Stimulated activated CD4-positive, alpha-beta T cell treated with anti-CD3 and anti-CD28 coated beads, Interleukin-15, amount 100 ng/mL, for 48 hours (primary cell): ENCODE measurements around the gene TAF15.

Experiments used
- DNase-seq, 2 donors: peaks; one replicate each; pipeline ENCODE4 v3.0.0-alpha.2; 2020; ENCODE audit warnings: low read depth in 2 of 2

TAF15 gene

GRCh38 chr17:35786941-35787432 lies 22.3 kb upstream of the TAF15 start:
- no peak for DNase-seq

DNA sequence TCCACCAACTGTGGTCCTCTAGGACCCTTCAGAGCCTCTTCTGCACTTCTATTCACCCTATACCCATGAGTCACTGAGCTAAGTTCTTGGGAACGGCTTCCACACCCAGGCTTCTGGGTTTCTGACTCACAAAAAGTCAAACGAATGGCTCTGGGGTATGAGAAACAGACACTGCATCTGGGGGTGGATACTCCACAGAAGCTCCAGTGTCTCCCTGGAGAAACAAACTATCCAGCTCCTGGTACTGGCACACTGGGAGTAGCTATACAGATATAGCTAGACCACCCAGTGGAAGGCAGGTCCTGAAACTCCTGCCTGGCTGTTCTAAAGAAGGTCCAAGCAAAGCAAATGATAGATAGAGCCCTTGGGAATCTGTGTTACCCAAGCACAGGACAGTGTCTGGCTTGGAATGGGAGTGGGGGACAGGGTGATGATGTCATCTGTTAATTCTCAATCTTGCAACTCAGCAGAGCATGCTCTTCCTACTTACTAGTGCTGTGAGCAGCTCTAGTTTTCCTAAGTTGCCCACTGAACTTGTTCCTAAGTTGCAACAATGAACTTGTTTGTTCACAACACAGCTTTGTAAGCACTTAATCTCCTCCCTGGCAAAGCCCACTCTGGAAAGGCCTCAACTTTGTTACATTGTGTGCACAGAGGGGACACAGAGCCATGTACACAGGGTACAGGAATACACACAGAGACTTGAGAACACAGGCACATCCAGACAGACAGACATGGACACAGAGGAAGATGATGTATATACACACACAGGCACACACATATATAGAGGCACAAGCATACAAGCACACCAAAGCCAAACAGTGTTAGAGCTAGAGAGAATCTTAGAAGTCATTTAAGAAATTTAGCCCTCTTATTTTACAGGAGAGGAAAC lies 20.6 kb upstream of the TAF15 start:
- DNase-seq: no peak

DNA sequence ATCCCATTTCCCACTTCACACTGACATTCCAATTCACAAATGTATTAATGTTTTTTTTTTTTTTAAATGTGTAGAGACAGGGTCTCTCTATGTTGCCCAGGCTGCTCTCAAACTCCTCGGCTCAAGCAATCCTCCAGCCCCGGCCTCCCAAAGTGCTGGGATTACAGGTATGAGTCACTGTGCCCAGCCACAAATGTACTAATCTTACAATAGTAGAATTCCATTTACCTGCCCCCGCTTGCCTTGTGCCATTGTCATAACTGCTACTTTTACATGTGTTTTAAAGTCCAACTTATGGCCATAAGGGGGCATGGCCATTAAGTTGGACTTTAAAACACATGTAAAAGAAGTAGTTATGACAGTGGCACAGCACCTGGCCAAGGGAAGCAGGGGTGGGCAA lies 18.4 kb upstream of the TAF15 start:
- DNase-seq: no peak

- no peak for DNase-seq
These were observed 17.5 kb upstream of the TAF15 start for GRCh38 chr17:35791681-35792350.

DNA sequence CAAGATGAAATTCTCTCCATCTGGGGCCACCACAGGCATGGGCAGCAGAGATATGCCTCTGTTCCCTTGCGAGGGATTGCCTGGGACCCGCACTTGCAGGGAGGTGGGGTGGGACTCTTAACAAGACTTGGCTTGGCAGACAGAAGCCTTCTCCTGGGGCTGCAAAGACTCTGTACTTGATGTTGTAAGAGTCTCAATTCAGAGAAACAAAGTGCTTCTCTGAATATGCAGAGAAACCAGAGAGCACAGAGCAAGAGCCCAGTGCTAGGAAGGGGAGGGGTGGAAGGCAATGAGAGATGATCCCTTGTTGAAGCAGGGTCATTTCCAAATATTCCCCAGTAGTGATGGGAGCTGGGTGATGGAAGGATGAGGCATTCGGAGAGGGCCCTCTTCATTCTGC lies 16.0 kb upstream of the TAF15 start:
- no peak for DNase-seq

GRCh38 chr17:35795007-35795870 lies 14.0 kb upstream of the TAF15 start, which contains the start of gene MMP28:
Gene MMP28, minus strand, starts transcription at chr17:35795641. Its CDS starts 264 bp downstream, at chr17:35795377.
- DNase-seq: peak in 1 of 2 donors; percentile 30

GRCh38 chr17:35795871-35796265 lies 13.4 kb upstream of the TAF15 start:
- DNase-seq: no peak

- no peak for DNase-seq
These were observed 12.3 kb upstream of the TAF15 start for GRCh38 chr17:35796942-35797341.

- DNase-seq: no peak
These were observed 11.9 kb upstream of the TAF15 start for GRCh38 chr17:35797370-35797769.

- DNase-seq: no peak
These were observed 11.4 kb upstream of the TAF15 start for GRCh38 chr17:35797918-35798317.

GRCh38 chr17:35799942-35800341 lies 9.3 kb upstream of the TAF15 start:
- no peak for DNase-seq

DNA sequence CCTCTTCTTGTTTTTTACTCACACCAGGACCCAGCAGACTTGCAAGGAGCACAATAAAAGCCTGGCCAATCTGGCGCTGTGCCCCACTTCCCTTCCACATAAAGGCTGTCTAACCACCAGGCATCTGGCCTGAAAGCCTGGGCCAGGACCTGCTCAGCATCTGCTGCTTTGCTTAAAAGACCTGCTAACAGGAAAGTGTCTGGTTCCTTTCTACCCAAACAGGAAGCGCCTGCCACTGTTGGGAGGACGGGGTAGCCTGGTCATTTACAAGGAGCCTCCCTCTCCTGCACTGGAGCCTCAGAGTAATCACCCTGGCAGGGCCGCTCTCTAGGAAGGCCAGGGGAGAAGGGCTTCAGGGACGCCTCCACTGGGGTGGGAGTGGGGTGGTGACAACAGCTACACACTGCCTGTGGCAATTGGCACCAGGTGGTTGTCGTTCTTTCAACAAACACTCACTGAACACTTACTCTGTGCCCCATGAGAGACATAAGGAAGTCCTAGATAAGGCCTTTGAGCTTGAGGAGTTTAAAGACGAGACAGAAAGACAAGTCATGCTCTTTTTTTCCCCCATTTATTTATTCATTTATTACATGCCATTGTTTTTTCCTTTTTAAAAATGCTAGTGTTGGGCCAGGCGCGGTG lies 7.6 kb upstream of the TAF15 start:
- no peak for DNase-seq

DNA sequence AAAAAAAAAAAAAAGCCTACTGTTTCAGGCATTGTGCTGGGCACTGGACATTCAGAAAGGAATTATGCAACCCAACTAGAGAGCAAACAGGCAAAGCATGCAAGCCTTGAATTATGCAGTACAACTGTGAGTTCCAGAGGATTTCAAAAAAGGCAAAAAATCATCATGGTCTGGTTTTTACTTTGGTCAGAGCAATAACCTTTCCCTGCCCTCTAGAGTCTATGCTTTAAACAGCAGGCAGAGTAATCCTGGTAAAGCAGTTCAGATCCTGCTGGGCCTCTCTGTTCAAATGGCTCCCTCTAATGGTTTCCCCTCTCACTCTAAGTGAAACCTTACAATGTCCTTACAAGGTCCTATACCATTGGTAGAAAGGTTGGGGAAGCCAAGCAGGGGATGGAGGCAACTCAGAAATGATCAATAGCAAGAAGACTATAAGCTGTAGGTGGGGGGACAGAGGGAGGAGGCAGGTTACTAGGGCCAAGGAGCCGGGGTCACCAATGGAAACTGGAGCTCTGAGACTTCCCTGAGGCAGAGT lies 4.6 kb upstream of the TAF15 start:
- DNase-seq: peak in 1 of 2 donors; percentile 34

DNA sequence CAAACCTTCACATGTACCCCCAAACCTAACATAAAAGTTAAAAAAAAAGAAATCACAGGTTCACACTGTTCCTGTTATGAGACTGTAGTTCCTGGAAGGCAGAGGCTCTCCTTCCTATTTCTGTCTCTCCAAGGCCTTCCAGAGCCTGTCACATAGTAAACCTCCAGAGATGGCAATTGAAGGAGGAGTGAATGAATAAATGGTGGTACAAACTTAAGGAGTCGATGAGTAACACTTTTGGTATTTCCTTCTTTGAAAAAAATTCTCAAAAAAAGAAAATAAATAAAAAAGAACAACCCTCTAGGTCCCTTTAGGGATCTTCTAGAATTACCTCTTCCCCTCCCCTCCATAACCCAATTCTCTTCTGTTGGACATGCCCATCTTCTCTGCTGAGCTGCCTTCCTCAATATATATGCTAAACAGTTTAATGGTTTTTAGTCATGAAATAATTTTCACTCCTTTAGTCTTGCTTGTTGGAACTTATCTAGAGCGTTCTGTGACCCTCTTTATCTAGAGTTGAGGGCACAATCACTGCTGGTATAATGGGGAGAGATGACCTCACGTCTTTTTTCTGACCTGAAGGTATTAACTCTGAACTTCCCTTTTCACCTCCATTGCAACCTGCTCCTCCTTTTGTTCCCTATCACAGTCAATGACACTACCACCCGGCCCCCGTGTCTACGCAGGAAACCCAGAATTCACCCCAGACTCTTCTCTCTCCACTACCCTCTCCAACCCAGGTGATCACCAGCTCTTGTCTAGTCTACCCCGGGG lies 1.7 kb upstream of the TAF15 start:
- DNase-seq: no peak

DNA sequence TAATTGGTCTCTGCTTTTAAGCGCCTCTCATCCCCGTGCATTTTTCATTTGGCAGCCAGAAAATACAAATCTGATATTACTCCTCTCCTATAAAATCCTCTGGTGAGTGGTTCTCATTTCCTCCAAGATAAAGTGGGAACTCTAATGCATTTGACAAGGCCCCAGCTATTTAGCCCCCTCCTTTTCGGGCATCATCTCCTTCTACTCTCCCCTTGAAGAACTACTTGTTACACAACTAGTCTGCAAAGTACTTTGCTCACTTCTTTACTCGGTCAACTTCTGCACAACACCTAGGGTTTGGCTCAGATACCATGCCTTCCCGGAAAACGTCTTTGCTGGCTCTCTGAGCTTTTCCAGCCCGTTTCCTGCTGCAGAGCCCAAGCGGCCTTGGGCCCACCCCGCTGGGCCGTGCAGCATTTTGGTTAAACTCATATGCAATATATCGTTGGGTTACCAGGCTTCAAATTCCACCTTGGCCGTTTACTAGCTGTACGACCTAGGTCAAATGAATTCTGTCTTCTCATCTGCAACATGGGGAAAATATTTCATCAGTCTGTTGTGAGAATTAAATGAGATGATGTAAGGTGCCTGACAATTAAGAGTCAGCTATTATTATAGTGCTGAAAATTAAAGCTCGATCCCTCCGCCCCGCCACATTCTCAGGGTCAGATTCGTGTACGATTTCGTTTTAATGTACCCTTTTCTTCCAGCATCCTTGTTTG lies 883 bp upstream of the TAF15 start:
- no peak for DNase-seq

- no peak for DNase-seq
These were observed 674 bp downstream of the TAF15 start for GRCh38 chr17:35809855-35810461.

GRCh38 chr17:35811759-35812158 lies 2.5 kb downstream of the TAF15 start:
- no peak for DNase-seq

GRCh38 chr17:35812456-35812855 lies 3.2 kb downstream of the TAF15 start:
- DNase-seq: no peak

DNA sequence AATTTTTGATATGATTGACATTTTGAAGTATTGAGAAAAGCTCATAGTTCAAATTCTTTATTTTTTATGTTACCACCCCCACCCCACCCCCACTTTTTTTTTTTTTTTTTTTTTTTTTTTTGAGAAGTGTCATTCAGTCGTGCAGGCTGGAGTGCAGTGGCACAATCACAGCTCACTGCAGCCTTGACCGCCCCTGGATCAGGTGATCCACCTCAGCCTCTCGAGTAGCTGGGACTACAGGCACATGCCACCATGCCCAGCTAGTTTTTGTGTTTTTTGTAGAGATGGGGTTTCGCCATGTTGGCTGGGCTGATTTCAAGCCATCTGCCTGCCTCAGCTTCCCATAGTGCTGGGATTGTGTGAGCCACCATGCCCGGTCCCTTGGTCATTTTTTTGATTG lies 7.4 kb downstream of the TAF15 start:
- no peak for DNase-seq
